Right lobe of liver (tissue), 4 donors: ENCODE measurements around the gene ETFA.

Experiments
- POLR2A ChIP-seq: fragments of 450-650 bp; IDR thresholded peaks from one replicate; pipeline ENCODE4 v1.6.1; 2017; ENCODE audit warnings: antibody characterized with exemption, mild to moderate bottlenecking
- TF ChIP-seq, protein P1 (sequence below), 4 donors: fragments of 200-600 bp in 3 of 4; fragments of 450-650 bp in 1 of 4; IDR thresholded peaks; one replicate each; pipeline versions ENCODE4 v1.5.1 to v1.8.0; 2016 to 2022; ENCODE audit warnings: antibody characterized with exemption in 4 of 4, mild to moderate bottlenecking in 2 of 4
- donor health status: DM: no; HTN: no; CAD: no.
- donor health status: DM: no; HTN: no; CAD: no.
- donor health status: DM: no; HTN: yes; CAD: no.

DNA sequence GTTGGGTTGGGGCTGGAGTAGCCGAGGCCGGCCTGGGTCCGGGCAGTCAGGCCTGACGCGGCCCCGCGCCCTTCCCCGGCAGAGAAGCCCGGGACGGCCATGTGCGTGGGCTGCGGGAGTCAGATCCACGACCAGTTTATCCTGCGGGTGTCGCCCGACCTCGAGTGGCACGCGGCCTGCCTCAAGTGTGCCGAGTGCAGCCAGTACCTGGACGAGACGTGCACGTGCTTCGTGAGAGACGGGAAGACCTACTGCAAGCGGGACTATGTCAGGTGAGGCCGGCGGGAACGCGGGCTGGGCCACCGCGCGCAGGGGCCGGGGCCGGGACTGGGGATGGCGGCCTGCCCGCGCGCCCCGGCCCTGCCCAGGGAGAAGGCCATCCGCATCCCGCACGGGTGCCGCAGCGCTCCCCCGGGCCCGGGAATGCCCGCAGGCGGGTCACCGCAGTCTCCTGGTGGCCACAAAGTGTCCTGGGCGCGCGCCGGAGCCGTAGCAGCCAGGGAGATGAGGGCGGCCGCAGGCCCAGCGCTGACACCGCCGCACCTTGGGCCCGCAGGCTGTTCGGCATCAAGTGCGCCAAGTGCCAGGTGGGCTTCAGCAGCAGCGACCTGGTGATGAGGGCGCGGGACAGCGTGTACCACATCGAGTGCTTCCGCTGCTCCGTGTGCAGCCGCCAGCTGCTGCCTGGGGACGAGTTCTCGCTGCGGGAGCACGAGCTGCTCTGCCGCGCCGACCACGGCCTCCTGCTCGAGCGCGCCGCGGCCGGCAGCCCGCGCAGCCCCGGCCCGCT, 26.6 kb upstream of the ETFA start:
- TF ChIP-seq, protein P1, sequence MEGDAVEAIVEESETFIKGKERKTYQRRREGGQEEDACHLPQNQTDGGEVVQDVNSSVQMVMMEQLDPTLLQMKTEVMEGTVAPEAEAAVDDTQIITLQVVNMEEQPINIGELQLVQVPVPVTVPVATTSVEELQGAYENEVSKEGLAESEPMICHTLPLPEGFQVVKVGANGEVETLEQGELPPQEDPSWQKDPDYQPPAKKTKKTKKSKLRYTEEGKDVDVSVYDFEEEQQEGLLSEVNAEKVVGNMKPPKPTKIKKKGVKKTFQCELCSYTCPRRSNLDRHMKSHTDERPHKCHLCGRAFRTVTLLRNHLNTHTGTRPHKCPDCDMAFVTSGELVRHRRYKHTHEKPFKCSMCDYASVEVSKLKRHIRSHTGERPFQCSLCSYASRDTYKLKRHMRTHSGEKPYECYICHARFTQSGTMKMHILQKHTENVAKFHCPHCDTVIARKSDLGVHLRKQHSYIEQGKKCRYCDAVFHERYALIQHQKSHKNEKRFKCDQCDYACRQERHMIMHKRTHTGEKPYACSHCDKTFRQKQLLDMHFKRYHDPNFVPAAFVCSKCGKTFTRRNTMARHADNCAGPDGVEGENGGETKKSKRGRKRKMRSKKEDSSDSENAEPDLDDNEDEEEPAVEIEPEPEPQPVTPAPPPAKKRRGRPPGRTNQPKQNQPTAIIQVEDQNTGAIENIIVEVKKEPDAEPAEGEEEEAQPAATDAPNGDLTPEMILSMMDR (IDR thresholded peaks at IDR 0.05): no peak
- no peak for TF ChIP-seq POLR2A
